IMR-90 (cell line): ENCODE results near the gene CACNA2D3.

Experiments used
- BHLHE40 ChIP-seq: fragments of 150-350 bp; IDR thresholded peaks from 2 replicates; pipeline ENCODE4 v1.6.1; 2016; ENCODE audit warnings: mild to moderate bottlenecking, low read depth, low read length
- CHD1 ChIP-seq: IDR thresholded peaks from 2 replicates; pipeline ENCODE4 v1.6.1; 2012; ENCODE audit warnings: low read depth, low read length, improper control_type of control experiment
- FOS ChIP-seq: fragments of 150-350 bp; IDR thresholded peaks from 2 replicates; pipeline ENCODE4 v1.6.1; 2016; ENCODE audit warnings: low read depth, low read length
- MAFK ChIP-seq: IDR thresholded peaks from 2 replicates; pipeline ENCODE4 v1.6.1; 2012; ENCODE audit warnings: low read depth, low read length, improper control_type of control experiment
- MAZ ChIP-seq: IDR thresholded peaks from 2 replicates; pipeline ENCODE4 v1.6.1; 2012; ENCODE audit warnings: low read depth, mild to moderate bottlenecking, low read length, improper control_type of control experiment, moderate library complexity, borderline replicate concordance
- MXI1 ChIP-seq: IDR thresholded peaks from 2 replicates; pipeline ENCODE4 v1.6.1; 2012; ENCODE audit warnings: low read depth, mild to moderate bottlenecking, low read length, moderate library complexity, borderline replicate concordance
- NFE2L2 ChIP-seq: fragments of 150-350 bp; IDR thresholded peaks from 2 replicates; pipeline ENCODE4 v1.6.1; 2016; ENCODE audit warnings: low read depth, mild to moderate bottlenecking, low read length
- POLR2A ChIP-seq: IDR thresholded peaks from 2 replicates; pipeline ENCODE4 v1.6.1; 2012; ENCODE audit warnings: mild to moderate bottlenecking, low read depth, low read length
- RAD21 ChIP-seq: IDR thresholded peaks from 2 replicates; pipeline ENCODE4 v1.6.1; 2012; ENCODE audit warnings: low read length, improper control_type of control experiment
- RFX5 ChIP-seq: IDR thresholded peaks from 2 replicates; pipeline ENCODE4 v1.8.0; 2012; ENCODE audit warnings: low read depth, mild to moderate bottlenecking, low read length, moderate library complexity
- SMC3 ChIP-seq: fragments of 150-350 bp; IDR thresholded peaks from 2 replicates; pipeline ENCODE4 v1.6.1; 2016; ENCODE audit warnings: low read depth, mild to moderate bottlenecking, antibody characterized with exemption, low read length, moderate library complexity
- TF ChIP-seq, protein P1 (sequence below): conservative IDR thresholded peaks from 2 replicates; pipeline ENCODE4 v1.5.1; 2012; ENCODE audit warnings: mild to moderate bottlenecking, low read depth, low read length, improper control_type of control experiment
- TF ChIP-seq, protein P2 (sequence below): fragments of 150-350 bp; IDR thresholded peaks from 2 replicates; pipeline ENCODE4 v1.6.1; 2017; ENCODE audit warnings: mild to moderate bottlenecking, antibody characterized with exemption, low read length, low read depth
- TF ChIP-seq, protein P3 (sequence below): fragments of 150-350 bp; IDR thresholded peaks from 2 replicates; pipeline ENCODE4 v1.6.1; 2016; ENCODE audit warnings: low read depth, mild to moderate bottlenecking, low read length, moderate library complexity, borderline replicate concordance

DNA sequence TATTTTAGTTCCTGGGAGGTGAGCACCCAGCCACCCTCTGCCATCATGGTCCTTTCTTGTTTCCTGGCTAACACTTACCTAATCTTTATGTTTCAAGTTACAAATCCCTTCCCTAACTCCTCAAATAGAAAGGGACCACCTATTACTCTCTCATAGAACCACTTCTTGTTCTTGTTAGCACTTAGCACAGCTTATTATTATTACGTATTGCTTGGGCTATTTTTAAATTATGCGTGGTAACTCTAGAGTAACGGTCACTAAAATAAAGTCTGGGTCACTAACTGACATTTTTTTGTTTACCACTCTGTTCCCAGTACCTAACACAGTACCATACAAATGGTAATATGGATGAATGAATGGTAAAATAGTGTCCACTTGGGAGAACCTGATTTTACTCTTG, 663.6 kb downstream of the CACNA2D3 start:
- TF ChIP-seq, protein P1, sequence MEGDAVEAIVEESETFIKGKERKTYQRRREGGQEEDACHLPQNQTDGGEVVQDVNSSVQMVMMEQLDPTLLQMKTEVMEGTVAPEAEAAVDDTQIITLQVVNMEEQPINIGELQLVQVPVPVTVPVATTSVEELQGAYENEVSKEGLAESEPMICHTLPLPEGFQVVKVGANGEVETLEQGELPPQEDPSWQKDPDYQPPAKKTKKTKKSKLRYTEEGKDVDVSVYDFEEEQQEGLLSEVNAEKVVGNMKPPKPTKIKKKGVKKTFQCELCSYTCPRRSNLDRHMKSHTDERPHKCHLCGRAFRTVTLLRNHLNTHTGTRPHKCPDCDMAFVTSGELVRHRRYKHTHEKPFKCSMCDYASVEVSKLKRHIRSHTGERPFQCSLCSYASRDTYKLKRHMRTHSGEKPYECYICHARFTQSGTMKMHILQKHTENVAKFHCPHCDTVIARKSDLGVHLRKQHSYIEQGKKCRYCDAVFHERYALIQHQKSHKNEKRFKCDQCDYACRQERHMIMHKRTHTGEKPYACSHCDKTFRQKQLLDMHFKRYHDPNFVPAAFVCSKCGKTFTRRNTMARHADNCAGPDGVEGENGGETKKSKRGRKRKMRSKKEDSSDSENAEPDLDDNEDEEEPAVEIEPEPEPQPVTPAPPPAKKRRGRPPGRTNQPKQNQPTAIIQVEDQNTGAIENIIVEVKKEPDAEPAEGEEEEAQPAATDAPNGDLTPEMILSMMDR: no peak
- no peak for TF ChIP-seq POLR2A
- TF ChIP-seq, protein P2, sequence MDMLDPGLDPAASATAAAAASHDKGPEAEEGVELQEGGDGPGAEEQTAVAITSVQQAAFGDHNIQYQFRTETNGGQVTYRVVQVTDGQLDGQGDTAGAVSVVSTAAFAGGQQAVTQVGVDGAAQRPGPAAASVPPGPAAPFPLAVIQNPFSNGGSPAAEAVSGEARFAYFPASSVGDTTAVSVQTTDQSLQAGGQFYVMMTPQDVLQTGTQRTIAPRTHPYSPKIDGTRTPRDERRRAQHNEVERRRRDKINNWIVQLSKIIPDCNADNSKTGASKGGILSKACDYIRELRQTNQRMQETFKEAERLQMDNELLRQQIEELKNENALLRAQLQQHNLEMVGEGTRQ: no peak
- TF ChIP-seq RAD21: no peak
- TF ChIP-seq, protein P3, sequence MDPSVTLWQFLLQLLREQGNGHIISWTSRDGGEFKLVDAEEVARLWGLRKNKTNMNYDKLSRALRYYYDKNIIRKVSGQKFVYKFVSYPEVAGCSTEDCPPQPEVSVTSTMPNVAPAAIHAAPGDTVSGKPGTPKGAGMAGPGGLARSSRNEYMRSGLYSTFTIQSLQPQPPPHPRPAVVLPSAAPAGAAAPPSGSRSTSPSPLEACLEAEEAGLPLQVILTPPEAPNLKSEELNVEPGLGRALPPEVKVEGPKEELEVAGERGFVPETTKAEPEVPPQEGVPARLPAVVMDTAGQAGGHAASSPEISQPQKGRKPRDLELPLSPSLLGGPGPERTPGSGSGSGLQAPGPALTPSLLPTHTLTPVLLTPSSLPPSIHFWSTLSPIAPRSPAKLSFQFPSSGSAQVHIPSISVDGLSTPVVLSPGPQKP: no peak
- TF ChIP-seq RFX5: no peak
- no peak for TF ChIP-seq NFE2L2
- TF ChIP-seq MAFK: no peak
- no peak for TF ChIP-seq CHD1
- TF ChIP-seq MAZ: no peak
- no peak for TF ChIP-seq MXI1
- no peak for TF ChIP-seq BHLHE40
- TF ChIP-seq SMC3: no peak
- no peak for TF ChIP-seq FOS
